Measurements from ENCODE around the gene PDIA4. TPM values are rescaled to one million over a fixed set of nuclear protein-coding genes. Genes with fewer than 3 reads are reported as not detected.

The PDIA4 gene
- total and polyA plus RNA-seq, 11 donors, result 8.4 to 84.4 (median 33.1) TPM

- 39 to 70% (median 57%) methylated on average over 1 of the region's 1 CpG for WGBS, 4 donors
- intact Hi-C loops (cut with DNase I), result loop anchor here in 2 of 10 donors (10.0 kb wide), 1 partner anchor 55 kb away; no protein-coding TSS in a partner anchor
- TF ChIP-seq CTCF (IDR thresholded peaks at IDR 0.05) (no peak), POLR2A (IDR thresholded peaks at IDR 0.05) (no peak)
- DNase-seq, result no peak
- Histone ChIP-seq H3K4me3 (no peak overlapping the region), H3K27ac (no peak overlapping the region), H3K36me3 (no peaks in the 10 kb centered on the region), H3K4me1 (peaks cover 0 to 17% (median 0%) of the 10 kb centered on the region in 12 donors), H3K9me3 (no peaks in the 10 kb centered on the region), H3K27me3 (no peaks in the 10 kb centered on the region)
- no peak for ATAC-seq
Observed at GRCh38 chr7:149060156-149060555, 31.9 kb upstream of the PDIA4 start.

GRCh38 chr7:149053885-149054284, 25.6 kb upstream of the PDIA4 start:
- H3K36me3 ChIP-seq, result no peaks in the 10 kb centered on the region
- no peak overlapping the region for H3K27ac ChIP-seq
- 90 to 92% (median 91%) methylated on average over 8 of the region's 8 CpGs for WGBS, 4 donors
- TF ChIP-seq CTCF (IDR thresholded peaks at IDR 0.05), result no peak
- TF ChIP-seq POLR2A (IDR thresholded peaks at IDR 0.05), result no peak
- DNase-seq (no peak), ATAC-seq (no peak)
- no peak overlapping the region for H3K4me3 ChIP-seq
- intact Hi-C loops (cut with DNase I), result no loop called here
- no peaks in the 10 kb centered on the region for H3K9me3 ChIP-seq
- H3K27me3 ChIP-seq, result no peaks in the 10 kb centered on the region
- H3K4me1 ChIP-seq, result no peaks in the 10 kb centered on the region

GRCh38 chr7:149053384-149053783, 25.1 kb upstream of the PDIA4 start:
- no peaks in the 10 kb centered on the region for H3K36me3 ChIP-seq
- H3K9me3 ChIP-seq, result no peaks in the 10 kb centered on the region
- intact Hi-C loops (cut with DNase I), result no loop called here
- ATAC-seq (no peak), DNase-seq (no peak)
- 90 to 100% (median 92%) methylated on average over 1 of the region's 1 CpG for WGBS, 4 donors
- no peaks in the 10 kb centered on the region for H3K27me3 ChIP-seq
- H3K4me1 ChIP-seq, result no peaks in the 10 kb centered on the region
- no peak overlapping the region for H3K27ac ChIP-seq
- H3K4me3 ChIP-seq, result no peak overlapping the region
- TF ChIP-seq CTCF (IDR thresholded peaks at IDR 0.05) (no peak), POLR2A (IDR thresholded peaks at IDR 0.05) (no peak)

- ATAC-seq, result no peak
- intact Hi-C loops (cut with DNase I), result no loop called here
- DNase-seq, result no peak
- TF ChIP-seq POLR2A (IDR thresholded peaks at IDR 0.05) (no peak), CTCF (IDR thresholded peaks at IDR 0.05) (no peak)
- peaks cover 0 to 3% (median 0%) of the 10 kb centered on the region in 12 donors for H3K4me1 ChIP-seq
- 91 to 99% (median 95%) methylated on average over 3 of the region's 3 CpGs for WGBS, 4 donors
- H3K4me3 ChIP-seq, result no peak overlapping the region
- no peaks in the 10 kb centered on the region for H3K27me3 ChIP-seq
- H3K27ac ChIP-seq, result no peak overlapping the region
- H3K36me3 ChIP-seq, result no peaks in the 10 kb centered on the region
- no peaks in the 10 kb centered on the region for H3K9me3 ChIP-seq
Observed at GRCh38 chr7:149050941-149051340, 22.6 kb upstream of the PDIA4 start.

Data from heart left ventricle (tissue), 16 donors.